Esophagus (tissue), 2 donors: ENCODE results near the gene RIPOR3. TPM values are rescaled to one million over a fixed set of nuclear protein-coding genes. Genes with fewer than 3 reads are reported as not detected.
"Not testable (repeated sequence)": the region's sequence is repeated elsewhere in the genome, so short reads cannot be mapped to it uniquely, and the experiment has no call there.

Experiments used
- H3K27ac ChIP-seq, 2 donors: one replicate each; pipeline ENCODE4 v1.5.1; 2013; ENCODE audit warnings: low read depth in 2 of 2, mild to moderate bottlenecking in 2 of 2, inconsistent platforms in 1 of 2, low read length in 1 of 2, moderate library complexity in 1 of 2
- H3K27me3 ChIP-seq, 2 donors: one replicate each; pipeline ENCODE4 v1.6.1; 2013; ENCODE audit warnings: low read length in 2 of 2, control low read depth in 1 of 2, mild to moderate bottlenecking in 1 of 2; ENCODE audit not compliant: insufficient read depth in 2 of 2, control insufficient read depth in 1 of 2
- H3K36me3 ChIP-seq, 2 donors: one replicate each; pipeline ENCODE4 v1.6.1; 2013; ENCODE audit warnings: low read length in 1 of 2; ENCODE audit not compliant: control insufficient read depth in 2 of 2, insufficient read depth in 2 of 2
- H3K4me1 ChIP-seq, 2 donors: one replicate each; pipeline ENCODE4 v1.6.1; 2013; ENCODE audit warnings: low read length in 1 of 2; ENCODE audit not compliant: control insufficient read depth in 2 of 2, insufficient read depth in 2 of 2
- H3K4me3 ChIP-seq, 2 donors: one replicate each; pipeline ENCODE4 v1.5.1; 2013; ENCODE audit warnings: low read length in 2 of 2, mild to moderate bottlenecking in 2 of 2, low read depth in 1 of 2, moderate library complexity in 1 of 2
- H3K9me3 ChIP-seq, 2 donors: one replicate each; pipeline ENCODE4 v1.6.1; 2013; ENCODE audit warnings: mild to moderate bottlenecking in 2 of 2, low read depth in 1 of 2, low read length in 1 of 2, moderate library complexity in 1 of 2; ENCODE audit not compliant: control insufficient read depth in 2 of 2, insufficient read depth in 1 of 2
- WGBS, 2 donors: extraction: QIAGEN DNeasy Blood & Tissue Kit; methylation state at CpG; one replicate each; pipeline ENCODE4 v1.1.7; 2013; 5-methylcytosine and 5-hydroxymethylcytosine counted together
- polyA plus RNA-seq, 2 donors: library from polyadenylated mRNA; stranded (reverse); fragments of 200-250 nt; gene quantifications; one replicate each; pipeline ENCODE4 v1.2.3, GENCODE V29; 2013
- donor health status: healthy with polysubstance abuse.
- donor health status: Bipolar disorder and iron deficiency.

The RIPOR3 gene
- polyA plus RNA-seq, 2 donors, result 2.6 to 5.2 TPM

GRCh38 chr20:50628332-50628731 is 63.0 kb downstream of the RIPOR3 start:
- Histone ChIP-seq H3K36me3 (no peaks in the 10 kb centered on the region), H3K9me3 (no peaks in the 10 kb centered on the region), H3K4me3 (no peak overlapping the region), H3K27ac (no peak overlapping the region), H3K27me3 (no peaks in the 10 kb centered on the region), H3K4me1 (peaks cover 0 to 6% of the 10 kb centered on the region in 2 donors)
- WGBS, 2 donors, result 78 to 80% methylated on average over 11 of the region's 11 CpGs

DNA sequence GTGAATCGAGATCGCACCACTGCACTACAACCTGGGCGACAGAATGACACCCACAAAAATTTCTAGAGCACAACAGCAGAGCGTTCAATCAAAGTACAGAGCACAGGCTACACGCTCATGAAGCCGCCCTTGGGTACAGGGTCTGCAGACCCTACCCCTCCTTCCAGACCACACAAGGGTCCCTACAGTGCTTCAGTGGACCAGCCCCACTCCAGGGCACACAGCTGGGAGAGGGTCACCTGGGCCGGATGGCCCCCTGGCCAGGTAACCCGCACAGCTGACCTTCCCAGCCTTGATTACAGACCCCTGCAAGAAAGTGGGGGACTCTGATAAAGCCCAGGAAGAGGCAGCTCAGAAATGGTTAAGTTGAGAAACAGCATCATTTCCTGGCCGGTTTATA is 63.6 kb downstream of the RIPOR3 start:
- H3K27ac ChIP-seq, result no peak overlapping the region
- no peaks in the 10 kb centered on the region for H3K36me3 ChIP-seq
- H3K27me3 ChIP-seq, result no peaks in the 10 kb centered on the region
- WGBS, 2 donors, result 84 to 90% methylated on average over 9 of the region's 9 CpGs
- H3K9me3 ChIP-seq, result no peaks in the 10 kb centered on the region
- H3K4me3 ChIP-seq, result no peak overlapping the region
- peaks cover 0 to 6% of the 10 kb centered on the region in 2 donors for H3K4me1 ChIP-seq

DNA sequence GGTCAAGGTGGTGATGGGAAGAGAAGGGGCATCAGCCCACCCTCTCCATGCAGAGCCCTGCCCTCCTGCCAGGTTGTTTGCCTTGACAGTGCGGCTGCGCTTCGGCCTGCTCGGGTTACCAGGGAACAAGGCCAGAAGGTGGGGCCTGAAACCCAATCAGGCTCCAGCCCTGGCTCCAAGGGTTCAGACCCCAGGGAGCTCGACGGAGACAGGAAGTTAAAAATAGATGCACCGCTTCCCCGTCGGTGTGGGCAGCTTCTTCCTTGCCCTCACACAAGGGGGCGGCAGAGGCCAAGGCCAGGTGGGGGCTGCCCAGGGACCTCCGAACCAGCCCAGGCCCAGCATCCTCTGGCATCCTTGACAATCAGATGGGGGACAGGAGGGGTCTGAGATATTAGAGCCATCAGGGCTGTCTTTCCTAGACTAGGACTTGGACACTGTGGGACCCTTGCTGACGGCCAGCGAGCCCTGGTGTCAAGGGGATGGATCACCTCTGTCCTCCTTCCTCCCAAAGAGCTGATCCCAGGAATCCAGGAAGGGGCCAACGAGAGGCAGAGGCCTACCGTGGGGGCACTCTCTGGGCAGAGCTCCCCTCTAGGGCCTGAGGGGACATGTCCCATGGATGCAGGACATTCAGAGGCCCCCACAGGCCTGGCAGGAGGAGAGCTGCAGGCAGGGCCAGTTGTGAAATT is 65.2 kb downstream of the RIPOR3 start:
- no peak overlapping the region for H3K27ac ChIP-seq
- no peaks in the 10 kb centered on the region for H3K27me3 ChIP-seq
- H3K4me1 ChIP-seq, result peaks cover 0 to 6% of the 10 kb centered on the region in 2 donors
- H3K36me3 ChIP-seq, result no peaks in the 10 kb centered on the region
- peaks cover 0 to 3% of the 10 kb centered on the region in 2 donors for H3K9me3 ChIP-seq
- H3K4me3 ChIP-seq, result no peak overlapping the region
- WGBS, 2 donors, result 44 to 54% methylated on average over 15 of the region's 15 CpGs

- H3K36me3 ChIP-seq, result no peaks in the 10 kb centered on the region
- H3K27ac ChIP-seq, result no peak overlapping the region
- H3K9me3 ChIP-seq, result peaks cover 0 to 5% of the 10 kb centered on the region in 2 donors
- no peaks in the 10 kb centered on the region for H3K27me3 ChIP-seq
- WGBS, 2 donors, result 57 to 62% methylated on average over 18 of the region's 18 CpGs
- no peak overlapping the region for H3K4me3 ChIP-seq
- peaks cover 0 to 5% of the 10 kb centered on the region in 2 donors for H3K4me1 ChIP-seq
Observed at GRCh38 chr20:50624351-50625016, 66.9 kb downstream of the RIPOR3 start.

DNA sequence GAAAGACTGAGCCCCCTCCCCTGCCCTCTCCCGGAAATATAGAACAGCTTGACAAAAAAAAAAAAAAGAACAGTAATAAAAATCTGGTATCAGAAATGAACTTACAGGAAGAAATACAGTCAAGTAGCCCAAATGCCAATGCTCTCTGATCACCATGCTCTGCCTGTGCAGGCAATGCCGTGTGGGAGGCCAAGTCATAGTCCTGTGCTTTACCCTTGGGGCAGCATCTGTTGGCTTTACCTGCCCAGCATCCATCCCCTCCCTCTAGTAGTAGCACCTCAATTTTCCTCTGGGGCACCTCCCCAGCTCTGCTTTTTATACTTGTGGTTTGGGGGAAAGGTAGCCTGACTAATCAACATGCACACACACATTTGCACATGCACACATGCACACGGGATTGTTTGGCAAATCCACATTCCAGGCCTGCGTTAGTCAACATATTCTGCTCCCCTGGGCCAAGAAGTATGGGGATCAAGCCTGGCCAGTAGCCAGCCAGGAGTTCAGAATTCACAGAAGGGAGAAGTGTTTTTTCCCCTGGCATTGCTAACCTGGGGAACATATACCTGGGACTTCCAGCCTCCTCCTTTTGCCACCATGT is 70.2 kb downstream of the RIPOR3 start:
- Histone ChIP-seq H3K9me3 (peaks cover 0 to 5% of the 10 kb centered on the region in 2 donors), H3K4me3 (no peak overlapping the region), H3K36me3 (no peaks in the 10 kb centered on the region), H3K4me1 (peaks cover 0 to 4% of the 10 kb centered on the region in 2 donors), H3K27ac (no peak overlapping the region), H3K27me3 (no peaks in the 10 kb centered on the region)
- WGBS, 2 donors, result 74 to 84% methylated on average over 4 of the region's 4 CpGs

- H3K4me1 ChIP-seq, H3K27me3 ChIP-seq, H3K36me3 ChIP-seq, H3K9me3 ChIP-seq, H3K27ac ChIP-seq, H3K4me3 ChIP-seq: not testable (repeated sequence)
- whole genome bisulfite sequencing, 2 donors, result 96 to 98% methylated on average over 9 of the region's 9 CpGs
Observed at GRCh38 chr20:50620459-50620858, 70.9 kb downstream of the RIPOR3 start.

- no peaks in the 10 kb centered on the region for H3K27me3 ChIP-seq
- no peak overlapping the region for H3K27ac ChIP-seq
- H3K4me3 ChIP-seq, result no peak overlapping the region
- H3K36me3 ChIP-seq, result no peaks in the 10 kb centered on the region
- peaks cover 0 to 5% of the 10 kb centered on the region in 2 donors for H3K9me3 ChIP-seq
- WGBS, 2 donors, result 98 to 100% methylated on average over 1 of the region's 1 CpG
- no peaks in the 10 kb centered on the region for H3K4me1 ChIP-seq
Observed at GRCh38 chr20:50618537-50618936, 72.8 kb downstream of the RIPOR3 start.

GRCh38 chr20:50617022-50617421 is 74.3 kb downstream of the RIPOR3 start:
- Histone ChIP-seq H3K9me3 (peaks cover 0 to 5% of the 10 kb centered on the region in 2 donors), H3K36me3 (no peaks in the 10 kb centered on the region), H3K4me1 (no peaks in the 10 kb centered on the region), H3K27ac (no peak overlapping the region), H3K4me3 (no peak overlapping the region), H3K27me3 (no peaks in the 10 kb centered on the region)
- WGBS, 2 donors, result 90 to 92% methylated on average over 5 of the region's 5 CpGs

GRCh38 chr20:50615407-50615806 is 75.9 kb downstream of the RIPOR3 start:
- H3K27me3 ChIP-seq, result no peaks in the 10 kb centered on the region
- H3K36me3 ChIP-seq, result no peaks in the 10 kb centered on the region
- H3K4me1 ChIP-seq, result no peaks in the 10 kb centered on the region
- no peak overlapping the region for H3K27ac ChIP-seq
- no peaks in the 10 kb centered on the region for H3K9me3 ChIP-seq
- no peak overlapping the region for H3K4me3 ChIP-seq
- 83% methylated on average over 6 of the region's 6 CpGs for WGBS, 2 donors
